ENCODE measurements around the gene SNRNP35. TPM values are rescaled to one million over a fixed set of nuclear protein-coding genes. Genes with fewer than 3 reads are reported as not detected.
"Not testable (repeated sequence)": the region's sequence is repeated elsewhere in the genome, so short reads cannot be mapped to it uniquely, and the experiment has no call there.

The SNRNP35 gene
- total and polyA plus RNA-seq, 4 donors: 19.3 to 67.0 (median 20.5) TPM

DNA sequence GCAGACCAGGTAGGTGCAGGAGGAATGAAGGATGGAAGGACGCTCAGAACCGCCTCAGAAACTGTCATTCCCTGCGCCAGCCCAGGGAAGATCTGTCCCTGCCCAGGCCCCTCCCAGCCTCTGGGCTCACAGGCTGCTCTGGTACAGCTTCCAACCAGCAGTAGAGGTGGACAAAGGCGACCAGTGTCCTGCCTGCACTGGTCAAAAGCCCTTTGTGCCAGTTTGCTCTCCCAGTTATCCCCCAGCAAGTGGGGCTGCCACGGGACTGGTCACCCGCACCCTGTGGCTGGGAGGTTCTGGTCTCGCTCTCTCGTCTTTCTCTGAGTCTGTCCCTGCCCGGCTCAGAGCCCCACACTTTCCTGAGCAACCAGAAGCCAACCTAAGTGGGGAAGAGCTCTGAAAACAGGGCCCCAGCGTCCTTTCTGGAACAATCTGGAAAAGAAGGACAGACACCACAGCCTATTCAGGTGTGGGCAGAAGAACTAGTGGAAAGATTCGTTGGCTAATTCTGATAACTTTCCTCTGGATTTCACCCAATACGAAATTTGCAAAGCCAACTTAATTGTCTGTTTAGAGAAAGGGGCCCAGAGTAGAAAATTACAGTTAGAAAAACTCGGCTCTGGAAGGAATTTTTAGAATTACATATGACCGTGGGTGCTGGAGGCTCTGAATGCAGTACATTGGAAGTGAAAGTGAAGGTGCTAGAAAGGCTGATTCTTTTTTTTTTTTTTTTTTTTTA is 21.7 kb downstream of the SNRNP35 start:
- TF ChIP-seq, protein P1, sequence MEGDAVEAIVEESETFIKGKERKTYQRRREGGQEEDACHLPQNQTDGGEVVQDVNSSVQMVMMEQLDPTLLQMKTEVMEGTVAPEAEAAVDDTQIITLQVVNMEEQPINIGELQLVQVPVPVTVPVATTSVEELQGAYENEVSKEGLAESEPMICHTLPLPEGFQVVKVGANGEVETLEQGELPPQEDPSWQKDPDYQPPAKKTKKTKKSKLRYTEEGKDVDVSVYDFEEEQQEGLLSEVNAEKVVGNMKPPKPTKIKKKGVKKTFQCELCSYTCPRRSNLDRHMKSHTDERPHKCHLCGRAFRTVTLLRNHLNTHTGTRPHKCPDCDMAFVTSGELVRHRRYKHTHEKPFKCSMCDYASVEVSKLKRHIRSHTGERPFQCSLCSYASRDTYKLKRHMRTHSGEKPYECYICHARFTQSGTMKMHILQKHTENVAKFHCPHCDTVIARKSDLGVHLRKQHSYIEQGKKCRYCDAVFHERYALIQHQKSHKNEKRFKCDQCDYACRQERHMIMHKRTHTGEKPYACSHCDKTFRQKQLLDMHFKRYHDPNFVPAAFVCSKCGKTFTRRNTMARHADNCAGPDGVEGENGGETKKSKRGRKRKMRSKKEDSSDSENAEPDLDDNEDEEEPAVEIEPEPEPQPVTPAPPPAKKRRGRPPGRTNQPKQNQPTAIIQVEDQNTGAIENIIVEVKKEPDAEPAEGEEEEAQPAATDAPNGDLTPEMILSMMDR (IDR thresholded peaks at IDR 0.05; ENCODE audit: control extremely low read depth, extremely low read depth): no peak
- no peak overlapping the region for H3K9ac ChIP-seq (ENCODE audit: insufficient read depth in 1 of 2, low read length in 2 of 2)
- no peaks in the 10 kb centered on the region for H3K27me3 ChIP-seq (ENCODE audit: control insufficient read depth in 3 of 3, insufficient read depth in 3 of 3, low read length in 2 of 3)
- H3K4me3 ChIP-seq: no peak overlapping the region
- peaks cover 0 to 4% (median 0%) of the 10 kb centered on the region in 5 donors for H3K4me1 ChIP-seq (ENCODE audit: control insufficient read depth in 5 of 5, insufficient read depth in 5 of 5, low read length in 5 of 5)
- peaks cover 9 to 23% (median 10%) of the 10 kb centered on the region in 4 donors for H3K36me3 ChIP-seq (ENCODE audit: control insufficient read depth in 4 of 4, insufficient read depth in 4 of 4, low read length in 4 of 4)
- 71 to 86% methylated on average over 14 of the region's 14 CpGs for WGBS, 2 donors
- no peaks in the 10 kb centered on the region for H3K9me3 ChIP-seq (ENCODE audit: control insufficient read depth in 4 of 4, insufficient read depth in 3 of 4, low read length in 3 of 4)
- ATAC-seq (ENCODE audit: insufficient read depth, low FRiP score): no peak
- DNase-seq: no peak
- H3K27ac ChIP-seq (ENCODE audit: low read depth in 1 of 2, low read length in 1 of 2): peak overlapping the region; percentile 41 to 84

DNA sequence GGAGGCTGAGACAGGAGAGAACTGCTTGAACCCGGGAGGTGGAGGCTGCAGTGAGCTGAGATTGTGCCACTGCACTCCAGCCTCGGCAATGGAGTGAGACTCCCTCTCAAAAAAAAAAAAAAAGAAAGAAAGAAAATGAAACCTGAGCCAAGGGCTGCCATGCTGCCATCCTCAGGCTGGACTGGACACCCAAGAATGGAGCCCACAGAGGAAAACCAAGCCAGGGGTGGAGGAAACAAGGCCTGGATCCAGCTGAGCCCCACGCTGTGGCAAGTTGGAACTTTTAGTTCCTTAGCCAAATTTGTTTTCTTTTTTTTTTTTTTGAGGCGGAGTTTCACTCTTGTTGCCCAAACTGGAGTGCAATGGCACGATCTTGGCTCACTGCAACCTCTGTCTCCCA is 23.3 kb downstream of the SNRNP35 start:
- not testable (repeated sequence) for H3K9ac ChIP-seq (ENCODE audit: insufficient read depth in 1 of 2, low read length in 2 of 2); H3K4me3 ChIP-seq; H3K9me3 ChIP-seq (ENCODE audit: control insufficient read depth in 4 of 4, insufficient read depth in 3 of 4, low read length in 3 of 4); ATAC-seq (ENCODE audit: insufficient read depth, low FRiP score); H3K27me3 ChIP-seq (ENCODE audit: control insufficient read depth in 3 of 3, insufficient read depth in 3 of 3, low read length in 2 of 3); DNase-seq; H3K4me1 ChIP-seq (ENCODE audit: control insufficient read depth in 5 of 5, insufficient read depth in 5 of 5, low read length in 5 of 5); H3K27ac ChIP-seq (ENCODE audit: low read depth in 1 of 2, low read length in 1 of 2)
- peaks cover 6 to 16% (median 13%) of the 10 kb centered on the region in 4 donors for H3K36me3 ChIP-seq (ENCODE audit: control insufficient read depth in 4 of 4, insufficient read depth in 4 of 4, low read length in 4 of 4)
- WGBS, 2 donors: 95% methylated on average over 5 of the region's 5 CpGs

DNA sequence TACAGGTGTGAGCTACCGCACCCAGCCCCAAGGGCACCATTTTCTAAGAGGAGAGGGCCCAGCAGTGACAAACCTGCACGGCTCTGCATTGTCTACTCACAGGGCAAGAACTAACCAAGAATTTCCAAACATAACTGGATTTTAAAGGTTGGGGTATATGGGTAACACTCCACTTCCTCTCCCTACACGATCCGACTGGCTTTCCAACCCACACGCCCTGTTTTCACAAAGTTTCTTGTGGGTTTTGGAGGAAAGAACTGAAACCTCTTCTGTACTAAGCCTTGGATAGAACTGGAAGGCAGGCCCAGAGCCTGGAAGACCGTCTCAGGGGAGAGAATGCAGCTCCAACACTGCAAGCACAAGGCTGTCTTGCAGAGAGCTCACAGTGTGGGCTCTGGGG is 24.9 kb downstream of the SNRNP35 start:
- ATAC-seq (ENCODE audit: insufficient read depth, low FRiP score) (no peak), DNase-seq (no peak)
- H3K9me3 ChIP-seq (ENCODE audit: control insufficient read depth in 4 of 4, insufficient read depth in 3 of 4, low read length in 3 of 4): no peaks in the 10 kb centered on the region
- peaks cover 0 to 4% (median 0%) of the 10 kb centered on the region in 5 donors for H3K4me1 ChIP-seq (ENCODE audit: control insufficient read depth in 5 of 5, insufficient read depth in 5 of 5, low read length in 5 of 5)
- TF ChIP-seq, protein P1 (IDR thresholded peaks at IDR 0.05; ENCODE audit: control extremely low read depth, extremely low read depth): no peak
- H3K4me3 ChIP-seq: no peak overlapping the region
- WGBS, 2 donors: 74 to 81% methylated on average over 6 of the region's 6 CpGs
- no peaks in the 10 kb centered on the region for H3K27me3 ChIP-seq (ENCODE audit: control insufficient read depth in 3 of 3, insufficient read depth in 3 of 3, low read length in 2 of 3)
- no peak overlapping the region for H3K9ac ChIP-seq (ENCODE audit: insufficient read depth in 1 of 2, low read length in 2 of 2)
- H3K36me3 ChIP-seq (ENCODE audit: control insufficient read depth in 4 of 4, insufficient read depth in 4 of 4, low read length in 4 of 4): peaks cover 6 to 14% (median 14%) of the 10 kb centered on the region in 4 donors
- no peak overlapping the region for H3K27ac ChIP-seq (ENCODE audit: low read depth in 1 of 2, low read length in 1 of 2)

DNA sequence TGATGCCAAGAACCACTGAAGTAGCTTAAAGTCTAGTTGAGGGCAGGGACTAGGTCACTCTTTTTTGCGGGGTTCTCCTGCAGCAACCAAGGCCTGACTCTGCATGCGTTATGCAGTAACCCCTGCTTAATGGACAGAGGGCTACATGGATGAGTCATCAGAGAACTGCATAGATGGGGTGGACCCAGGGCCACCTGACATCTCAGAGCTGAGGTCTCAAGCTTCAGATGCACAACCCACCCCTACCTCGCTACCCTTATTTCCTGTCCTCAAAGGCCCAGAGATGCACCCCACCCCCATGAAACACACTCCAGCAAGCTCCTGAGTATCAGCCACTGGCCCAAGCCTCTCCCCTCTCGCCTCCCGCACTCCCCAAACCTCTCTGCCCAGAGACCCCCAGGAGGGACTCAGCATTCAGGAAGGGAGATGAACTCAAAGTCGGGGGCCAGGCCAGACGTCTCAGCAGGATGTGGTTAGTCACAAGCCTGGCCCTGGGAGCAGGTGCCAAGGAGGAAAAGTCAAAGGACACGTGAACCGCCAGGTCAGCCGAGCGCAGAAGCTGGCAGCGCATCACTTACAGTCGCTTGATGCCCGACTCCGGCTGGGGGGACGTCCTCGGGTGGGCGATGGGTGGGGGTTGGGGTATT is 25.8 kb downstream of the SNRNP35 start:
- Histone ChIP-seq H3K9me3 (ENCODE audit: control insufficient read depth in 4 of 4, insufficient read depth in 3 of 4, low read length in 3 of 4) (no peaks in the 10 kb centered on the region), H3K4me3 (no peak overlapping the region), H3K36me3 (ENCODE audit: control insufficient read depth in 4 of 4, insufficient read depth in 4 of 4, low read length in 4 of 4) (peaks cover 2 to 17% (median 12%) of the 10 kb centered on the region in 4 donors), H3K27ac (ENCODE audit: low read depth in 1 of 2, low read length in 1 of 2) (no peak overlapping the region), H3K27me3 (ENCODE audit: control insufficient read depth in 3 of 3, insufficient read depth in 3 of 3, low read length in 2 of 3) (no peaks in the 10 kb centered on the region), H3K4me1 (ENCODE audit: control insufficient read depth in 5 of 5, insufficient read depth in 5 of 5, low read length in 5 of 5) (peaks cover 0 to under 1% (median 0%) of the 10 kb centered on the region in 5 donors), H3K9ac (ENCODE audit: insufficient read depth in 1 of 2, low read length in 2 of 2) (no peak overlapping the region)
- TF ChIP-seq, protein P1 (IDR thresholded peaks at IDR 0.05; ENCODE audit: control extremely low read depth, extremely low read depth): no peak
- no peak for ATAC-seq (ENCODE audit: insufficient read depth, low FRiP score)
- WGBS, 2 donors: 58 to 72% methylated on average over 18 of the region's 18 CpGs
- DNase-seq: no peak
